Activated T-cell treated with anti-CD3 and anti-CD28 coated beads, Interleukin-2, amount 50 U/mL, for 72 hours (primary cell): ENCODE data around the gene ZCCHC14. TPM values are rescaled to one million over a fixed set of nuclear protein-coding genes. Genes with fewer than 3 reads are reported as not detected.
A peak's percentile ranks its signal among the peaks of the same experiment; 100 is the strongest.
"Not testable (repeated sequence)": the region's sequence is repeated elsewhere in the genome, so short reads cannot be mapped to it uniquely, and the experiment has no call there.

Experiments used
- ATAC-seq, 2 donors: fragments of 150-1000 bp; cut with Tn5 transposase; replicated peaks in 1 of 2; 2 replicates each; pipeline ENCODE4 v1.10.0; 2021; ENCODE audit warnings: moderate library complexity in 2 of 2, mild to moderate bottlenecking in 1 of 2
- DNase-seq, 2 donors: peaks; one replicate each; pipeline ENCODE4 v3.0.0; 2021 to 2022; ENCODE audit warnings: mixed read lengths in 1 of 2
- H3K27ac Mint-ChIP-seq: one replicate; pipeline ENCODE4 v1.8.0; 2022; ENCODE audit warnings: mild to moderate bottlenecking, moderate library complexity, mixed read lengths
- H3K27me3 Mint-ChIP-seq: one replicate; pipeline ENCODE4 v1.8.0; 2022; ENCODE audit warnings: low read depth, mixed read lengths
- H3K36me3 Mint-ChIP-seq, 2 donors: one replicate each; pipeline ENCODE4 v1.8.0; 2022; ENCODE audit warnings: mixed read lengths in 2 of 2, mild to moderate bottlenecking in 1 of 2; ENCODE audit not compliant: insufficient read depth in 2 of 2
- H3K4me1 Mint-ChIP-seq: one replicate; pipeline ENCODE4 v1.8.0; 2022; ENCODE audit warnings: low read depth, mixed read lengths
- H3K4me3 Mint-ChIP-seq, 2 donors: one replicate each; pipeline ENCODE4 v1.8.0; 2022; ENCODE audit warnings: mild to moderate bottlenecking in 2 of 2, mixed read lengths in 2 of 2, moderate library complexity in 2 of 2
- H3K9me3 Mint-ChIP-seq, 2 donors: one replicate each; pipeline ENCODE4 v1.8.0; 2022; ENCODE audit warnings: mixed read lengths in 2 of 2
- total RNA-seq, 2 donors: library from RNA; stranded (reverse); gene quantifications; one replicate each; pipeline ENCODE4 v1.2.3, GENCODE V29; 2022

The ZCCHC14 gene
- total RNA-seq, 2 donors from 2014 or later: 13.6 to 14.1 TPM

GRCh38 chr16:87362828-87363559, 129.8 kb downstream of the ZCCHC14 start:
- H3K27ac Mint-ChIP-seq, ATAC-seq, H3K27me3 Mint-ChIP-seq, DNase-seq, H3K9me3 Mint-ChIP-seq, H3K36me3 Mint-ChIP-seq, H3K4me3 Mint-ChIP-seq: not testable (repeated sequence)
- peaks cover 27% of the 10 kb centered on the region for H3K4me1 Mint-ChIP-seq

GRCh38 chr16:87361916-87362619, 130.8 kb downstream of the ZCCHC14 start:
- no peaks in the 10 kb centered on the region for H3K27me3 Mint-ChIP-seq
- H3K4me1 Mint-ChIP-seq: peaks cover 27% of the 10 kb centered on the region
- H3K4me3 Mint-ChIP-seq: no peak overlapping the region
- no peaks in the 10 kb centered on the region for H3K9me3 Mint-ChIP-seq
- H3K36me3 Mint-ChIP-seq: peaks cover 0 to 3% of the 10 kb centered on the region in 2 donors
- no peak overlapping the region for H3K27ac Mint-ChIP-seq
- no peak for DNase-seq
- no peak for ATAC-seq

GRCh38 chr16:87360862-87361610, 131.8 kb downstream of the ZCCHC14 start:
- DNase-seq: no peak
- Mint-ChIP-seq H3K27me3 (no peaks in the 10 kb centered on the region), H3K9me3 (no peaks in the 10 kb centered on the region), H3K4me1 (peaks cover 27% of the 10 kb centered on the region), H3K4me3 (no peak overlapping the region), H3K27ac (no peak overlapping the region), H3K36me3 (peaks cover 0 to 3% of the 10 kb centered on the region in 2 donors)
- ATAC-seq: no peak

DNA sequence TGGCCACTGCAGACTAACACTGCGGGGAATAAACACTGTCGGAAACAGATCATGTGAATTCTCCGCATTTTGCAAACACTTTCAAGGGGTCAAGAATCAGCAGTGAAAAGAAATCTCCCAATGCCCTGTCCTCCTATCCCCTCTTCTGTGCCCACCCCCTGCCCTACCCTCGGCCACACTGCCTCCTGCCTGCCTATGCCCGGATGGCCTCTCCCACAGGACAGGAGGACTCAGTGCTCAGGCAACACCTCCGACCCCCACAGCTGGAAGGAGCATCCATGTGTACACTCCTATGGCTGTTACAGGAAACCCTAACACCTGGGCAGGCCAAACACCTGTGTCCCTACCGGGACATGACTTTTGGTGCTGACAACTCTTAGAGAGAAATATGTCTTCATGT, 133.7 kb downstream of the ZCCHC14 start:
- DNase-seq (no peak), ATAC-seq (no peak)
- Mint-ChIP-seq H3K9me3 (no peaks in the 10 kb centered on the region), H3K4me1 (peaks cover 14% of the 10 kb centered on the region), H3K27me3 (no peaks in the 10 kb centered on the region), H3K27ac (peak overlapping the region; percentile 3), H3K4me3 (no peak overlapping the region), H3K36me3 (peaks cover 0 to 3% of the 10 kb centered on the region in 2 donors)

DNA sequence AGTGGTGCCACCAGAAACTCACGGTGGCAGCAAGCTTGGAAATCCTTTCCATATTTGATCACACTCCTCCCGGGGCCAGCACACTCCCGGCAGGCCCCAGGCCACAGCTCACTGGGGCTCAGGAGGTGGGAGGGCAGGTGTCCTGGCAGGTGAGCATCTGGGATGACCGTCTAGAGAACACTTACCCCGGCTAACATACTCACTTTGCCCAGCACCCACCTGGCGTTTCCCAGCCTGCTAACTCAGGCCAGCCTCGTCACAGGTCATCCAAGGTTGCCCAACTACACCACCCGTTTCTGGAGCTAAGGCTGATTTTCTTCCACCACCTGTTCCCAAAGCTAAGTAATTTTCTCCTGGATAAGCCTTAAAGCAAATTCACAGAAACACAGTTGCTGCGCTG, 134.1 kb downstream of the ZCCHC14 start:
- peaks cover 13% of the 10 kb centered on the region for H3K4me1 Mint-ChIP-seq
- H3K36me3 Mint-ChIP-seq: peaks cover 0 to 3% of the 10 kb centered on the region in 2 donors
- H3K4me3 Mint-ChIP-seq: no peak overlapping the region
- no peaks in the 10 kb centered on the region for H3K27me3 Mint-ChIP-seq
- ATAC-seq: no peak
- DNase-seq: no peak
- no peaks in the 10 kb centered on the region for H3K9me3 Mint-ChIP-seq
- no peak overlapping the region for H3K27ac Mint-ChIP-seq

DNA sequence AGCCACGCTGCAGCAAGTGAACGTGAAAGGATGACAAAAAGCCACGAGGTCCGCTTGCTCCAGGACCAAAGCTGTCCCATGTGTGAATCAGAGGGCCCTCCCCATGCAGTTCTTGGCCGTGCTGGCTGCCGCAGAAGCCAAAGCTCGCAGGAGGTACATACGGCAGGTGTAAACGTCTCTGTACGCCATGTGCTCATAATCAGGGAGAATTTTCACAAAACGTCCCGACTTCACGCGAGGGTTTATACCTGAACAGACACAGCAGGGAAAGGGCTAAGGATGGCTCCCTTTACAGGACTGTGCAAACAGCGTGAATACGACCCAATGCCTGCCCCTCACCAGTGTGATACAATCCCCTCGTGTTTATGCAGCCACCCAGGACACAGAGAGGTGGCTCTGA, 134.6 kb downstream of the ZCCHC14 start:
- Mint-ChIP-seq H3K4me1 (peaks cover 9% of the 10 kb centered on the region), H3K9me3 (no peaks in the 10 kb centered on the region), H3K36me3 (peaks cover 0 to 3% of the 10 kb centered on the region in 2 donors), H3K4me3 (no peak overlapping the region), H3K27me3 (no peaks in the 10 kb centered on the region), H3K27ac (no peak overlapping the region)
- DNase-seq: no peak
- no peak for ATAC-seq

GRCh38 chr16:87356491-87356853, 136.4 kb downstream of the ZCCHC14 start:
- no peak overlapping the region for H3K27ac Mint-ChIP-seq
- DNase-seq (no peak), ATAC-seq (no peak)
- H3K9me3 Mint-ChIP-seq: no peaks in the 10 kb centered on the region
- H3K4me3 Mint-ChIP-seq: no peak overlapping the region
- H3K4me1 Mint-ChIP-seq: peaks cover 9% of the 10 kb centered on the region
- peaks cover 0 to 3% of the 10 kb centered on the region in 2 donors for H3K36me3 Mint-ChIP-seq
- H3K27me3 Mint-ChIP-seq: no peaks in the 10 kb centered on the region

Other genes starting within 250 kb of the ZCCHC14 start
- 10 to 100 TPM; 15.1 to 17.8 TPM for gene C16orf95, start 175.6 kb downstream of the ZCCHC14 start, total RNA-seq
- gene FBXO31, start 109.2 kb downstream of the ZCCHC14 start, total RNA-seq: 10 to 100 TPM; 33.7 to 36.8 TPM
- 100 to 1,000 TPM; 116 to 146 TPM for gene MAP1LC3B, start 100.7 kb downstream of the ZCCHC14 start, total RNA-seq
- under 1 TPM; 0.60 to 0.74 TPM for gene JPH3, start 109.5 kb upstream of the ZCCHC14 start, total RNA-seq